GM12891 (cell line): ENCODE data around the gene CCDC28A.

ENCODE experiments used
- POLR2A ChIP-seq: IDR thresholded peaks from 2 replicates; pipeline ENCODE4 v1.6.1; 2011; ENCODE audit warnings: low read depth, low read length, control low read depth
- POLR2AphosphoS5 ChIP-seq: IDR thresholded peaks from 2 replicates; pipeline ENCODE4 v1.6.1; 2011; ENCODE audit warnings: low read depth, low read length, control low read depth
- POU2F2 ChIP-seq: IDR thresholded peaks from 2 replicates; pipeline ENCODE4 v1.6.1; 2011; ENCODE audit warnings: low read depth, mild to moderate bottlenecking, control low read depth, low read length, moderate library complexity
- SPI1 ChIP-seq: IDR thresholded peaks from 2 replicates; pipeline ENCODE4 v1.6.1; 2011; ENCODE audit warnings: low read depth, low read length, control low read depth
- TAF1 ChIP-seq: IDR thresholded peaks from 2 replicates; pipeline ENCODE4 v1.6.1; 2011; ENCODE audit warnings: low read depth, low read length, control low read depth

- TF ChIP-seq TAF1 (no peak), POLR2A (no peak), POLR2AphosphoS5 (no peak), SPI1 (no peak), POU2F2 (no peak)
Measured at GRCh38 chr6:138785079-138785478, 11.5 kb downstream of the CCDC28A start.
